DOHH2 (cell line): ENCODE data around the gene IVL.

ENCODE experiments used
- H3F3A ChIP-seq: fragments of 200-600 bp; sonication (generic), shearing (Covaris generic); 2 replicates; pipeline ENCODE4 v1.6.0; 2016; ENCODE audit warnings: antibody characterized with exemption, mild to moderate bottlenecking; ENCODE audit not compliant: control insufficient read depth, insufficient read depth
- H3K27ac ChIP-seq: fragments of 200-600 bp; sonication (generic); 2 replicates; pipeline ENCODE4 v1.5.1; 2014; ENCODE audit warnings: low read depth, mild to moderate bottlenecking, low read length, moderate library complexity
- H3K27me3 ChIP-seq: fragments of 200-600 bp; sonication (generic); 2 replicates; pipeline ENCODE4 v1.6.1; 2014; ENCODE audit warnings: mild to moderate bottlenecking, low read length, mixed read lengths; ENCODE audit not compliant: control insufficient read depth
- H3K36me3 ChIP-seq: fragments of 200-600 bp; sonication (generic); 2 replicates; pipeline ENCODE4 v1.6.1; 2014; ENCODE audit warnings: mild to moderate bottlenecking, low read length, moderate library complexity, mixed read lengths; ENCODE audit not compliant: control insufficient read depth
- H3K4me1 ChIP-seq: fragments of 200-600 bp; sonication (generic); 2 replicates; pipeline ENCODE4 v1.6.1; 2014; ENCODE audit warnings: mild to moderate bottlenecking, low read length, mixed read lengths; ENCODE audit not compliant: control insufficient read depth
- H3K4me2 ChIP-seq: fragments of 200-600 bp; sonication (generic); 2 replicates; pipeline ENCODE4 v1.6.0; 2014; ENCODE audit warnings: mild to moderate bottlenecking, low read length, moderate library complexity
- H3K4me3 ChIP-seq: fragments of 200-600 bp; sonication (generic); 2 replicates; pipeline ENCODE4 v1.5.1; 2014; ENCODE audit warnings: mild to moderate bottlenecking, low read length, mixed read lengths
- H3K79me2 ChIP-seq: fragments of 200-600 bp; sonication (generic); 2 replicates; pipeline ENCODE4 v1.6.1; 2014; ENCODE audit warnings: mild to moderate bottlenecking, low read length, mixed read lengths; ENCODE audit not compliant: control insufficient read depth
- H3K9me2 ChIP-seq: fragments of 200-600 bp; sonication (generic); replicated peaks from 2 replicates; pipeline ENCODE4 v1.6.1; 2014; ENCODE audit warnings: mild to moderate bottlenecking, low read length, mixed read lengths; ENCODE audit not compliant: control insufficient read depth
- H3K9me3 ChIP-seq: fragments of 200-600 bp; sonication (generic); 2 replicates; pipeline ENCODE4 v1.6.1; 2014; ENCODE audit warnings: antibody characterized with exemption, low read length, mixed read lengths; ENCODE audit not compliant: control insufficient read depth, insufficient read depth
- H4K20me1 ChIP-seq: fragments of 200-600 bp; sonication (generic); 2 replicates; pipeline ENCODE4 v1.6.0; 2014; ENCODE audit warnings: low read depth, mild to moderate bottlenecking, antibody characterized with exemption, low read length, moderate library complexity; ENCODE audit not compliant: control insufficient read depth, insufficient read depth
- CTCF ChIP-seq: fragments of 200-600 bp; sonication (generic); IDR thresholded peaks from one replicate; pipeline ENCODE4 v1.5.1; 2014; ENCODE audit warnings: antibody characterized with exemption, mild to moderate bottlenecking, low read depth, low read length; ENCODE audit not compliant: poor library complexity, severe bottlenecking
- EZH2phosphoT487 ChIP-seq: fragments of 200-600 bp; sonication (generic); IDR thresholded peaks from 2 replicates; pipeline ENCODE4 v1.6.1; 2017; ENCODE audit warnings: borderline replicate concordance, mild to moderate bottlenecking, antibody characterized with exemption, low read length, moderate library complexity, mixed read lengths

IVL gene

DNA sequence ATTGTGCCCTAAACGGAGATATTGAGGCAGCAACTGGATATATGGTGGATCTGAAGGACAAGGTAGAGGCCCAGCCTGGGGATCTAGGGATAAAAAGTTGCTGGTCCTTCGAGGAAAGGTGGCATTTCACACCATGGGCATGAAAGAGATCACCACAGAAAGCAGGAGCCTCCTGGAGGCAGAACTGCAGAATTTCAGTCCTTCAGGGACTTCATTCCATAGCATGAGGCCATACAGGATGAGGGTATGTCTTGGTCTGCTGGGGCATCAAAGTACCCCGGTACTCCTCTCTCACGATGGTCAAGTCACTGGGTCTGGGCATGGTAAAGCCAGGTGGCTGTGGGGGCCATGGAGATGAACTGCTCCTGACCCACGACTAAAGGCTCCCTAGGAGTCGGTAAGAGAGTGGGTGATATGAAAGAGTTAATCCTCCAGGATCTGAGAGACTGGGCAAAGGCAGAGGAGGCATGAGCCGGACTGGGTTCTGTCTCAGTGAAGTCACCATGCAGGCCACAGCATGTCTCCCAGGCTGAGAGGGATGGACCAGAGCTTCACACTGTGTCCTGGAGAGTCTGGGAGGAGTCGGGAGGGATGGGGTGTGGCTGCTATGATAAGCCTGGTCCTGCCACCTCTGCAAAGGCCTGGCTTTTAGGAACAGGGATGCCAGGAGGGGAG, 32.8 kb downstream of the IVL start:
- TF ChIP-seq CTCF, result no peak
- TF ChIP-seq EZH2phosphoT487, result no peak
- Histone ChIP-seq H3K4me3 (no peak overlapping the region), H3K9me3 (no peaks in the 10 kb centered on the region), H3K4me2 (no peak overlapping the region), H3K27me3 (no peaks in the 10 kb centered on the region; the same call in 1 of the 2 replicates), H3K36me3 (no peaks in the 10 kb centered on the region), H3K79me2 (no peaks in the 10 kb centered on the region), H3K9me2 (no peaks in the 10 kb centered on the region), H3K27ac (no peak overlapping the region), H3K4me1 (no peaks in the 10 kb centered on the region), H4K20me1 (no peaks in the 10 kb centered on the region), H3F3A (no peaks in the 10 kb centered on the region)

GRCh38 chr1:152942161-152942560, 33.8 kb downstream of the IVL start:
- H3K9me3 ChIP-seq, result no peaks in the 10 kb centered on the region
- no peak overlapping the region for H3K27ac ChIP-seq
- H3K9me2 ChIP-seq, result no peaks in the 10 kb centered on the region
- H4K20me1 ChIP-seq, result no peaks in the 10 kb centered on the region
- no peak overlapping the region for H3K4me2 ChIP-seq
- H3K4me3 ChIP-seq, result no peak overlapping the region
- H3K79me2 ChIP-seq, result no peaks in the 10 kb centered on the region
- no peaks in the 10 kb centered on the region for H3K36me3 ChIP-seq
- no peaks in the 10 kb centered on the region for H3K4me1 ChIP-seq
- no peaks in the 10 kb centered on the region for H3F3A ChIP-seq
- H3K27me3 ChIP-seq, result no peaks in the 10 kb centered on the region
- TF ChIP-seq CTCF (no peak), EZH2phosphoT487 (no peak)

DNA sequence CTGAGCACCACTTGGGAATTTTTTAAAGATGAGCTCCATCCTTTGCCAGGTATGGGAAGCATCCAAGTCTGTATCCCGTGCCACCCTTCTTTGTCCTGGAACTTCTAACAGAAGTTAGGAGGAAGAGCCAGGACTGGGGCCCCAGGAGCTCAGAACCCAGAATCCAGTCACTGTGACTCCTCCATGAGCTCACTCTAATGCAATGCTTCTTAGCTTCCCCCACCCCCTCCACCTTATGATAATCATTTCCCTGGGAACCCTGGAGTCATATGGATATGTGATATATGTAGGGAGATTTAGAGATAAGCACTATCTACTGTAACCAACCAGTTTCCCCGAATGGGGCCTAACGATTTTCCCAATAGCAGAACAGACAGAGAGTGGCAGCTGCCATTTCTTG, 37.9 kb downstream of the IVL start:
- H3K4me2 ChIP-seq, result no peak overlapping the region
- no peaks in the 10 kb centered on the region for H4K20me1 ChIP-seq
- no peak overlapping the region for H3K4me3 ChIP-seq
- H3F3A ChIP-seq, result no peaks in the 10 kb centered on the region
- TF ChIP-seq CTCF (no peak), EZH2phosphoT487 (no peak)
- H3K27me3 ChIP-seq, result no peaks in the 10 kb centered on the region
- H3K36me3 ChIP-seq, result no peaks in the 10 kb centered on the region
- H3K9me3 ChIP-seq, result no peaks in the 10 kb centered on the region
- no peaks in the 10 kb centered on the region for H3K79me2 ChIP-seq
- H3K4me1 ChIP-seq, result no peaks in the 10 kb centered on the region
- no peaks in the 10 kb centered on the region for H3K9me2 ChIP-seq
- no peak overlapping the region for H3K27ac ChIP-seq
